Testis (tissue), 2 donors: Measurements from ENCODE around the gene CAPN6.

Experiments used
- POLR2A ChIP-seq: fragments of 450-650 bp; IDR thresholded peaks from one replicate; pipeline ENCODE4 v1.6.1; 2017; ENCODE audit warnings: antibody characterized with exemption, mild to moderate bottlenecking, moderate library complexity
- TF ChIP-seq, protein P1 (sequence below), 3 experiments: fragments of 450-650 bp in 2 of 3; fragments of 200-600 bp in 1 of 3; sonication (generic) in 1 of 3; IDR thresholded peaks; one replicate each; pipeline ENCODE4 v1.5.1; 2016 to 2019; ENCODE audit warnings: antibody characterized with exemption in 3 of 3, mild to moderate bottlenecking in 2 of 3, moderate library complexity in 1 of 3

GRCh38 chrX:111200327-111200726 lies 70.0 kb downstream of the CAPN6 start:
- TF ChIP-seq, protein P1, sequence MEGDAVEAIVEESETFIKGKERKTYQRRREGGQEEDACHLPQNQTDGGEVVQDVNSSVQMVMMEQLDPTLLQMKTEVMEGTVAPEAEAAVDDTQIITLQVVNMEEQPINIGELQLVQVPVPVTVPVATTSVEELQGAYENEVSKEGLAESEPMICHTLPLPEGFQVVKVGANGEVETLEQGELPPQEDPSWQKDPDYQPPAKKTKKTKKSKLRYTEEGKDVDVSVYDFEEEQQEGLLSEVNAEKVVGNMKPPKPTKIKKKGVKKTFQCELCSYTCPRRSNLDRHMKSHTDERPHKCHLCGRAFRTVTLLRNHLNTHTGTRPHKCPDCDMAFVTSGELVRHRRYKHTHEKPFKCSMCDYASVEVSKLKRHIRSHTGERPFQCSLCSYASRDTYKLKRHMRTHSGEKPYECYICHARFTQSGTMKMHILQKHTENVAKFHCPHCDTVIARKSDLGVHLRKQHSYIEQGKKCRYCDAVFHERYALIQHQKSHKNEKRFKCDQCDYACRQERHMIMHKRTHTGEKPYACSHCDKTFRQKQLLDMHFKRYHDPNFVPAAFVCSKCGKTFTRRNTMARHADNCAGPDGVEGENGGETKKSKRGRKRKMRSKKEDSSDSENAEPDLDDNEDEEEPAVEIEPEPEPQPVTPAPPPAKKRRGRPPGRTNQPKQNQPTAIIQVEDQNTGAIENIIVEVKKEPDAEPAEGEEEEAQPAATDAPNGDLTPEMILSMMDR (IDR thresholded peaks at IDR 0.05): no peak
- no peak for TF ChIP-seq POLR2A
